ENCODE results near the gene CAMSAP2.

DNA sequence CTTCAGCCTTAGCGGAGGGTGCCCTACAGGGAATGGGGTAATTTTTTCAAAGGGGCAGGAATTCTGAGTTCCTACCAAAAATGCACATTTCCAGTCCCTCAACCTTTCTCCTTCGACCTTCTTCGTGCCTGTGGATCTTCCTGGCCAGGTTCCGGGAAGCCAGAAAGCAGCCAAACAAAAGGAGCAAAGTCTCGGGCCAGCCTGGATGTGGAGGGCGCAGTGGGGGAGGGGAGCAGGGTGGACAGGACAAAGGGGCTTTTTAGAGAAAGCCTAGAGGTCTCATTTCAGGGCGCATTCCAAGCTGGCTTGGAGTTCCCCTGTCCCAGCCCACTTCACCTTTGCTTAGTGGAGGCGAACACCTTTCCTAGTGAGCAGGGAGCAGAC lies 153.1 kb downstream of the CAMSAP2 start:
- TF ChIP-seq, protein P1, sequence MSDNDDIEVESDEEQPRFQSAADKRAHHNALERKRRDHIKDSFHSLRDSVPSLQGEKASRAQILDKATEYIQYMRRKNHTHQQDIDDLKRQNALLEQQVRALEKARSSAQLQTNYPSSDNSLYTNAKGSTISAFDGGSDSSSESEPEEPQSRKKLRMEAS (IDR thresholded peaks at IDR 0.05): no peak
- TF ChIP-seq RAD21 (IDR thresholded peaks at IDR 0.05; ENCODE audit: low read depth): no peak
- TF ChIP-seq, protein P2, sequence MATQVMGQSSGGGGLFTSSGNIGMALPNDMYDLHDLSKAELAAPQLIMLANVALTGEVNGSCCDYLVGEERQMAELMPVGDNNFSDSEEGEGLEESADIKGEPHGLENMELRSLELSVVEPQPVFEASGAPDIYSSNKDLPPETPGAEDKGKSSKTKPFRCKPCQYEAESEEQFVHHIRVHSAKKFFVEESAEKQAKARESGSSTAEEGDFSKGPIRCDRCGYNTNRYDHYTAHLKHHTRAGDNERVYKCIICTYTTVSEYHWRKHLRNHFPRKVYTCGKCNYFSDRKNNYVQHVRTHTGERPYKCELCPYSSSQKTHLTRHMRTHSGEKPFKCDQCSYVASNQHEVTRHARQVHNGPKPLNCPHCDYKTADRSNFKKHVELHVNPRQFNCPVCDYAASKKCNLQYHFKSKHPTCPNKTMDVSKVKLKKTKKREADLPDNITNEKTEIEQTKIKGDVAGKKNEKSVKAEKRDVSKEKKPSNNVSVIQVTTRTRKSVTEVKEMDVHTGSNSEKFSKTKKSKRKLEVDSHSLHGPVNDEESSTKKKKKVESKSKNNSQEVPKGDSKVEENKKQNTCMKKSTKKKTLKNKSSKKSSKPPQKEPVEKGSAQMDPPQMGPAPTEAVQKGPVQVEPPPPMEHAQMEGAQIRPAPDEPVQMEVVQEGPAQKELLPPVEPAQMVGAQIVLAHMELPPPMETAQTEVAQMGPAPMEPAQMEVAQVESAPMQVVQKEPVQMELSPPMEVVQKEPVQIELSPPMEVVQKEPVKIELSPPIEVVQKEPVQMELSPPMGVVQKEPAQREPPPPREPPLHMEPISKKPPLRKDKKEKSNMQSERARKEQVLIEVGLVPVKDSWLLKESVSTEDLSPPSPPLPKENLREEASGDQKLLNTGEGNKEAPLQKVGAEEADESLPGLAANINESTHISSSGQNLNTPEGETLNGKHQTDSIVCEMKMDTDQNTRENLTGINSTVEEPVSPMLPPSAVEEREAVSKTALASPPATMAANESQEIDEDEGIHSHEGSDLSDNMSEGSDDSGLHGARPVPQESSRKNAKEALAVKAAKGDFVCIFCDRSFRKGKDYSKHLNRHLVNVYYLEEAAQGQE (IDR thresholded peaks at IDR 0.05; ENCODE audit: low read depth): no peak
- no peak for TF ChIP-seq EP300 (IDR thresholded peaks at IDR 0.05; ENCODE audit: borderline replicate concordance)
- TF ChIP-seq EGR1 (IDR thresholded peaks at IDR 0.05): no peak
- TF ChIP-seq TAF1 (IDR thresholded peaks at IDR 0.05; ENCODE audit: low read depth): no peak
- no peak for TF ChIP-seq TEAD4 (IDR thresholded peaks at IDR 0.05)
- TF ChIP-seq ZBTB7A (IDR thresholded peaks at IDR 0.05; ENCODE audit: low read depth): no peak
- no peak for TF ChIP-seq YY1 (IDR thresholded peaks at IDR 0.05; ENCODE audit: low read depth)
- TF ChIP-seq CREB1 (IDR thresholded peaks at IDR 0.05; ENCODE audit: low read depth): no peak
- TF ChIP-seq CEBPB (IDR thresholded peaks at IDR 0.05): no peak

Measured in Ishikawa (cell line).